Measurements from ENCODE around the gene CLEC2D. TPM values are rescaled to one million over a fixed set of nuclear protein-coding genes. Genes with fewer than 3 reads are reported as not detected.
"Not testable (repeated sequence)": the region's sequence is repeated elsewhere in the genome, so short reads cannot be mapped to it uniquely, and the experiment has no call there.

CLEC2D gene
- total RNA-seq, 1 donor from 2014 or later, result 9.0 TPM

GRCh38 chr12:9699898-9700605 lies 30.5 kb downstream of the CLEC2D start:
- DNase-seq (ENCODE audit: low spot score), result no peak

- no peak for DNase-seq (ENCODE audit: low spot score)
These were observed 31.1 kb downstream of the CLEC2D start for GRCh38 chr12:9700606-9700956.

GRCh38 chr12:9701380-9702154 lies 32.1 kb downstream of the CLEC2D start:
- DNase-seq (ENCODE audit: low spot score), result no peak

- DNase-seq (ENCODE audit: low spot score), result no peak
These were observed 32.7 kb downstream of the CLEC2D start for GRCh38 chr12:9702255-9702654.

- DNase-seq (ENCODE audit: low spot score), result not testable (repeated sequence)
These were observed 35.0 kb downstream of the CLEC2D start for GRCh38 chr12:9704561-9704960.

- no peak for DNase-seq (ENCODE audit: low spot score)
These were observed 36.7 kb downstream of the CLEC2D start for GRCh38 chr12:9706086-9706685.

GRCh38 chr12:9707356-9707755 lies 37.8 kb downstream of the CLEC2D start:
- DNase-seq (ENCODE audit: low spot score), result no peak

- DNase-seq (ENCODE audit: low spot score), result peak; percentile 57
These were observed 38.6 kb downstream of the CLEC2D start for GRCh38 chr12:9707864-9708808.

GRCh38 chr12:9708853-9709252 lies 39.3 kb downstream of the CLEC2D start:
- DNase-seq (ENCODE audit: low spot score), result no peak

GRCh38 chr12:9710584-9711375 lies 41.3 kb downstream of the CLEC2D start:
- no peak for DNase-seq (ENCODE audit: low spot score)

GRCh38 chr12:9711664-9712063 lies 42.2 kb downstream of the CLEC2D start:
- no peak for DNase-seq (ENCODE audit: low spot score)

- DNase-seq (ENCODE audit: low spot score), result not testable (repeated sequence)
These were observed 43.6 kb downstream of the CLEC2D start for GRCh38 chr12:9713032-9713558.

- no peak for DNase-seq (ENCODE audit: low spot score)
These were observed 47.8 kb downstream of the CLEC2D start for GRCh38 chr12:9717070-9717925.

- no peak for DNase-seq (ENCODE audit: low spot score)
These were observed 49.5 kb downstream of the CLEC2D start for GRCh38 chr12:9718968-9719367.

- DNase-seq (ENCODE audit: low spot score), result no peak
These were observed 50.3 kb downstream of the CLEC2D start for GRCh38 chr12:9719790-9720189.

GRCh38 chr12:9721394-9722092 lies 52.0 kb downstream of the CLEC2D start:
- no peak for DNase-seq (ENCODE audit: low spot score)

- no peak for DNase-seq (ENCODE audit: low spot score)
These were observed 54.5 kb downstream of the CLEC2D start for GRCh38 chr12:9724023-9724422.

GRCh38 chr12:9725213-9725870 lies 55.8 kb downstream of the CLEC2D start:
- no peak for DNase-seq (ENCODE audit: low spot score)

- DNase-seq (ENCODE audit: low spot score), result no peak
These were observed 58.3 kb downstream of the CLEC2D start for GRCh38 chr12:9727813-9728212.

Measured in mucosa of gallbladder (tissue), 1 donor.